ENCODE measurements around the gene RBKS.

DNA sequence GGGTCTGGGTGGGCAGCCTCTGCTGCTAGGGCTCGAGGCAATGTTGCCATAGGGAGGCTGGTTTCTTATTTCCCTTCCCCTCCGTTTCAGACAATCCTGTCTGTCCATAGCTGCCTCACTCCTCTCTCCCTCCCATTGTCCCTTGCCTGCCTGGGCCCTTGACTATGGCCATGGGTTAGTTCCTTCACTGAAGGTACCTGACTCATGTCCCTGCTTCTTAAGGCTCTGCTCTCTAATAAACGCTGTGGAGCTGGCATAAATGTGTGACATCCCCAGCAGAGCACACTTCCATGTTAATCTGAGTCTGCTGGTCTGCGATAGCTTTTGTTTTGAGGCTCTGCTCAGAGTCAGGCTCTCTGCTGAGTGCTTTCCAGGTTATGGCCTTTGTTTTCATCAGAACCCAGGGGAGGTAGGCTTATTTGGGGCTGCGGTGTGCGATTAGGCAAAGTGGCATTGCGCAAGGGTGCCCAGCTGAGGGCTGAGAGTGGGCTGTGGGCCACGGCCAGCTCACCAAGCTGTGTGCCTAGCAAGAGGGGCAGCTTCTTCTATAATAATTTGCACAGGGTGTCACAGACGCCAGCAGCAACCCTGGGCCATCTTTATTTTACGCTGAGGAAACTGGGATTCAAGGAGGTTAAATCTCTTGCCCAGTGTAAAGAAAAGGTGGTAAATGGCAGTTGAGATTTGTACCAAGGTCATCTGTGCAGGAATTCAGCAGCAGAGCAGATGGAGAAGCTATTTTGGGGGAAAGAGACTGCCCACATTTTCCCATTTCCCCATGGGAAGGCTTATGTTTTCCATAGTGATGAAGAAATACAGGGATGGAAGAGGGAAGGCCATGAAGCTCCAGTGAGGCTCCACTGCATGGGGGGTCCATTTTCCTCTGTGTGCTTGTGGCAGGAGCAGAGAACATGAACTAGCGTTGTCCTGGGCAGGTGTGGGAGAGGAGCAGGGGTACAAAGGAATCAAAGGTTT lies 93.1 kb downstream of the RBKS start:
- TF ChIP-seq, protein P1, sequence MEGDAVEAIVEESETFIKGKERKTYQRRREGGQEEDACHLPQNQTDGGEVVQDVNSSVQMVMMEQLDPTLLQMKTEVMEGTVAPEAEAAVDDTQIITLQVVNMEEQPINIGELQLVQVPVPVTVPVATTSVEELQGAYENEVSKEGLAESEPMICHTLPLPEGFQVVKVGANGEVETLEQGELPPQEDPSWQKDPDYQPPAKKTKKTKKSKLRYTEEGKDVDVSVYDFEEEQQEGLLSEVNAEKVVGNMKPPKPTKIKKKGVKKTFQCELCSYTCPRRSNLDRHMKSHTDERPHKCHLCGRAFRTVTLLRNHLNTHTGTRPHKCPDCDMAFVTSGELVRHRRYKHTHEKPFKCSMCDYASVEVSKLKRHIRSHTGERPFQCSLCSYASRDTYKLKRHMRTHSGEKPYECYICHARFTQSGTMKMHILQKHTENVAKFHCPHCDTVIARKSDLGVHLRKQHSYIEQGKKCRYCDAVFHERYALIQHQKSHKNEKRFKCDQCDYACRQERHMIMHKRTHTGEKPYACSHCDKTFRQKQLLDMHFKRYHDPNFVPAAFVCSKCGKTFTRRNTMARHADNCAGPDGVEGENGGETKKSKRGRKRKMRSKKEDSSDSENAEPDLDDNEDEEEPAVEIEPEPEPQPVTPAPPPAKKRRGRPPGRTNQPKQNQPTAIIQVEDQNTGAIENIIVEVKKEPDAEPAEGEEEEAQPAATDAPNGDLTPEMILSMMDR (conservative IDR thresholded peaks at IDR 0.05), result no peak
- TF ChIP-seq ZFX (IDR thresholded peaks at IDR 0.05), result no peak
